CD4-positive, CD25-positive, alpha-beta regulatory T cell (primary cell): Measurements from ENCODE around the gene SLC25A42. TPM values are rescaled to one million over a fixed set of nuclear protein-coding genes. Genes with fewer than 3 reads are reported as not detected.
A peak's percentile ranks its signal among the peaks of the same experiment; 100 is the strongest.

ENCODE experiments used
- ATAC-seq, 2 donors: fragments of 150-1000 bp; cut with Tn5 transposase; one replicate each; pipeline ENCODE4 v1.10.0; 2021; ENCODE audit warnings: low read depth in 2 of 2, moderate number of reproducible peaks in 2 of 2, moderate library complexity in 1 of 2
- DNase-seq, 3 donors: peaks; one replicate each; pipeline versions ENCODE4 v3.0.0 to v3.0.0-alpha.2; 2012 to 2022; ENCODE audit warnings: mixed read lengths in 1 of 3
- H3K27ac ChIP-seq: one replicate; pipeline ENCODE4 v1.7.0; 2013; ENCODE audit warnings: mild to moderate bottlenecking, low read length; ENCODE audit not compliant: insufficient read depth, poor library complexity, severe bottlenecking
- H3K27me3 ChIP-seq: one replicate; pipeline ENCODE4 v1.7.0; 2013; ENCODE audit warnings: low read length; ENCODE audit not compliant: control insufficient read depth, insufficient read depth
- H3K36me3 ChIP-seq: one replicate; pipeline ENCODE4 v1.7.0; 2013; ENCODE audit warnings: mild to moderate bottlenecking, low read length, moderate library complexity; ENCODE audit not compliant: control insufficient read depth, insufficient read depth
- H3K4me1 ChIP-seq: 2 replicates; pipeline ENCODE4 v1.7.0; 2013; ENCODE audit warnings: mild to moderate bottlenecking, low read length; ENCODE audit not compliant: insufficient read depth, control insufficient read depth, poor library complexity, severe bottlenecking
- H3K4me3 ChIP-seq: one replicate; pipeline ENCODE4 v1.7.0; 2013; ENCODE audit warnings: low read depth, mild to moderate bottlenecking, low read length, moderate library complexity
- H3K9me3 ChIP-seq, 2 experiments: 1 replicate in 1 of 2; 2 replicates in 1 of 2; pipeline ENCODE4 v1.7.0; 2013; ENCODE audit warnings: low read length in 2 of 2, mild to moderate bottlenecking in 1 of 2, moderate library complexity in 1 of 2; ENCODE audit not compliant: control insufficient read depth in 2 of 2
- H3K27ac Mint-ChIP-seq, 3 donors: one replicate each; pipeline ENCODE4 v1.8.0; 2020 to 2022; ENCODE audit warnings: mild to moderate bottlenecking in 3 of 3, mixed read lengths in 3 of 3, moderate library complexity in 2 of 3
- H3K27me3 Mint-ChIP-seq: one replicate; pipeline ENCODE4 v1.8.0; 2022; ENCODE audit warnings: mild to moderate bottlenecking, mixed read lengths
- H3K36me3 Mint-ChIP-seq: one replicate; pipeline ENCODE4 v1.8.0; 2020; ENCODE audit warnings: mixed read lengths
- H3K4me1 Mint-ChIP-seq, 4 donors: one replicate each; pipeline ENCODE4 v1.8.0; 2020 to 2022; ENCODE audit warnings: mixed read lengths in 4 of 4, mild to moderate bottlenecking in 1 of 4
- H3K4me3 Mint-ChIP-seq, 4 donors: one replicate each; pipeline ENCODE4 v1.8.0; 2020 to 2022; ENCODE audit warnings: mild to moderate bottlenecking in 4 of 4, mixed read lengths in 4 of 4, moderate library complexity in 3 of 4
- H3K9me3 Mint-ChIP-seq, 7 donors: one replicate each; pipeline ENCODE4 v1.8.0; 2020 to 2022; ENCODE audit warnings: mixed read lengths in 7 of 7, mild to moderate bottlenecking in 3 of 7, moderate library complexity in 2 of 7
- polyA plus RNA-seq, 4 donors: library from polyadenylated mRNA; unstranded; fragments of 300-500 nt; fragmentation: Illumina TruSeq; gene quantifications; one replicate each; pipeline ENCODE4 v1.2.3, GENCODE V29; 2021
- total RNA-seq: library from RNA; stranded (reverse); gene quantifications from one replicate; pipeline ENCODE4 v1.2.3, GENCODE V29; 2022

SLC25A42 gene
- total and polyA plus RNA-seq, 5 donors from 2014 or later: 10.4 to 32.2 (median 19.0) TPM

GRCh38 chr19:19028526-19028925 lies 35.3 kb upstream of the SLC25A42 start:
- peaks cover 53% of the 10 kb centered on the region for H3K36me3 ChIP-seq
- Mint-ChIP-seq H3K36me3 (peaks cover 36% of the 10 kb centered on the region), H3K27me3 (no peaks in the 10 kb centered on the region), H3K9me3 (no peaks in the 10 kb centered on the region), H3K4me1 (peaks cover 0 to 45% (median 23%) of the 10 kb centered on the region in 4 donors), H3K27ac (peak overlapping the region in 1 of 3 donors; percentile 34), H3K4me3 (peak overlapping the region in 1 of 4 donors; percentile 19)
- H3K4me1 ChIP-seq: peaks cover 15% of the 10 kb centered on the region
- DNase-seq (no peak), ATAC-seq (no peak)
- no peak overlapping the region for H3K4me3 ChIP-seq
- H3K27me3 ChIP-seq: no peaks in the 10 kb centered on the region
- no peaks in the 10 kb centered on the region for H3K9me3 ChIP-seq
- H3K27ac ChIP-seq: no peak overlapping the region

GRCh38 chr19:19031891-19032290 lies 31.9 kb upstream of the SLC25A42 start:
- Mint-ChIP-seq H3K4me1 (peaks cover 5 to 52% (median 20%) of the 10 kb centered on the region in 4 donors), H3K9me3 (no peaks in the 10 kb centered on the region), H3K36me3 (peaks cover 22% of the 10 kb centered on the region), H3K27me3 (no peaks in the 10 kb centered on the region), H3K4me3 (peak overlapping the region; percentile 82 to 96 (median 94)), H3K27ac (peak overlapping the region in 1 of 3 donors; percentile 92)
- ATAC-seq (no peak), DNase-seq (peak in 1 of 3 donors; percentile 36)
- H3K9me3 ChIP-seq: no peaks in the 10 kb centered on the region
- peaks cover 20% of the 10 kb centered on the region for H3K36me3 ChIP-seq
- no peak overlapping the region for H3K27ac ChIP-seq
- H3K4me1 ChIP-seq: peaks cover 26% of the 10 kb centered on the region
- no peak overlapping the region for H3K4me3 ChIP-seq
- H3K27me3 ChIP-seq: no peaks in the 10 kb centered on the region

- no peaks in the 10 kb centered on the region for H3K27me3 Mint-ChIP-seq
Observed at GRCh38 chr19:19032420-19033175, 31.2 kb upstream of the SLC25A42 start.

GRCh38 chr19:19033176-19033425 lies 30.7 kb upstream of the SLC25A42 start:
- Histone ChIP-seq H3K4me3 (peak overlapping the region; percentile 51), H3K4me1 (peaks cover 26% of the 10 kb centered on the region), H3K27me3 (no peaks in the 10 kb centered on the region), H3K9me3 (no peaks in the 10 kb centered on the region), H3K36me3 (peaks cover 11% of the 10 kb centered on the region), H3K27ac (peak overlapping the region; percentile 88)
- Mint-ChIP-seq H3K27me3 (no peaks in the 10 kb centered on the region), H3K4me3 (peak overlapping the region; percentile 82 to 96 (median 94)), H3K36me3 (peaks cover 13% of the 10 kb centered on the region), H3K4me1 (peaks cover 5 to 44% (median 17%) of the 10 kb centered on the region in 4 donors), H3K27ac (peak overlapping the region in 1 of 3 donors; percentile 55), H3K9me3 (no peaks in the 10 kb centered on the region)
- ATAC-seq (no peak), DNase-seq (no peak)

More at GRCh38 chr19:19032420-19033175, 31.2 kb upstream of the SLC25A42 start:
- no peaks in the 10 kb centered on the region for H3K27me3 ChIP-seq
- ATAC-seq: peak; percentile 7 to 12
- Mint-ChIP-seq H3K4me1 (peaks cover 5 to 47% (median 17%) of the 10 kb centered on the region in 4 donors), H3K36me3 (peaks cover 17% of the 10 kb centered on the region), H3K4me3 (peak overlapping the region; percentile 82 to 96 (median 94)), H3K9me3 (no peaks in the 10 kb centered on the region), H3K27ac (peak overlapping the region; percentile 69 to 94 (median 92))
- H3K9me3 ChIP-seq: no peaks in the 10 kb centered on the region
- H3K36me3 ChIP-seq: peaks cover 15% of the 10 kb centered on the region
- H3K27ac ChIP-seq: peak overlapping the region; percentile 88
- H3K4me1 ChIP-seq: peaks cover 26% of the 10 kb centered on the region
- peak; percentile 25 to 89 (median 55) for DNase-seq
- peak overlapping the region; percentile 51 for H3K4me3 ChIP-seq

GRCh38 chr19:19033426-19034203 lies 30.2 kb upstream of the SLC25A42 start, which contains the start of the genes ARMC6 and SUGP2:
TSS of gene ARMC6 (plus strand) at chr19:19033603. CDS start at chr19:19034210, 607 bp downstream.
TSS of gene SUGP2 (minus strand) at chr19:19033517. CDS start at chr19:19031071, 2,446 bp downstream.
- Mint-ChIP-seq H3K36me3 (peaks cover 9% of the 10 kb centered on the region), H3K4me3 (peak within 1 kb of the TSS; percentile 92 to 96 (median 94)), H3K4me1 (peaks cover 5 to 42% (median 17%) of the 10 kb centered on the region in 4 donors), H3K27ac (peak within 1 kb of the TSS; percentile 92 to 97 (median 94)), H3K27me3 (no peaks in the 10 kb centered on the region), H3K9me3 (no peaks in the 10 kb centered on the region)
- peaks cover 6% of the 10 kb centered on the region for H3K36me3 ChIP-seq
- H3K27me3 ChIP-seq: no peaks in the 10 kb centered on the region
- H3K4me1 ChIP-seq: peaks cover 26% of the 10 kb centered on the region
- peak; percentile 83 for ATAC-seq
- H3K4me3 ChIP-seq: peak within 1 kb of the TSS; percentile 83
- H3K27ac ChIP-seq: peak within 1 kb of the TSS; percentile 88
- H3K9me3 ChIP-seq: no peaks in the 10 kb centered on the region
- peak; percentile 86 to 94 (median 93) for DNase-seq

- Histone ChIP-seq H3K4me1 (peaks cover 26% of the 10 kb centered on the region), H3K27ac (peak overlapping the region; percentile 88), H3K36me3 (peaks cover 4% of the 10 kb centered on the region), H3K9me3 (no peaks in the 10 kb centered on the region), H3K27me3 (no peaks in the 10 kb centered on the region), H3K4me3 (peak overlapping the region; percentile 83)
- H3K27ac Mint-ChIP-seq: peak overlapping the region; percentile 74 to 97 (median 82)
- H3K4me1 Mint-ChIP-seq: peaks cover 5 to 42% (median 17%) of the 10 kb centered on the region in 4 donors
- no peaks in the 10 kb centered on the region for H3K27me3 Mint-ChIP-seq
- peaks cover 11% of the 10 kb centered on the region for H3K36me3 Mint-ChIP-seq
- ATAC-seq: peak; percentile 58 to 61
- no peaks in the 10 kb centered on the region for H3K9me3 Mint-ChIP-seq
- peak; percentile 62 to 88 (median 64) for DNase-seq
- H3K4me3 Mint-ChIP-seq: peak overlapping the region; percentile 85 to 92 (median 88)
Observed at GRCh38 chr19:19034204-19034624, 29.6 kb upstream of the SLC25A42 start.

- DNase-seq (peak in 2 of 3 donors; percentile 17 to 61), ATAC-seq (peak; percentile 43 to 73)
- Histone ChIP-seq H3K27me3 (no peaks in the 10 kb centered on the region), H3K36me3 (peaks cover 17% of the 10 kb centered on the region), H3K4me3 (no peak overlapping the region), H3K4me1 (peaks cover 7% of the 10 kb centered on the region), H3K27ac (no peak overlapping the region), H3K9me3 (no peaks in the 10 kb centered on the region)
- Mint-ChIP-seq H3K36me3 (peaks cover 17% of the 10 kb centered on the region), H3K27ac (peak overlapping the region; percentile 60 to 89 (median 74)), H3K27me3 (no peaks in the 10 kb centered on the region), H3K9me3 (no peaks in the 10 kb centered on the region), H3K4me1 (peaks cover 8 to 27% (median 10%) of the 10 kb centered on the region in 4 donors), H3K4me3 (peak overlapping the region in 1 of 4 donors; percentile 24)
Observed at GRCh38 chr19:19039901-19040300, 23.9 kb upstream of the SLC25A42 start.
